Neural crest cell (in vitro differentiated cells): ENCODE results near the gene GOLGA6L25. TPM values are rescaled to one million over a fixed set of nuclear protein-coding genes. Genes with fewer than 3 reads are reported as not detected.
"Not testable (repeated sequence)": the region's sequence is repeated elsewhere in the genome, so short reads cannot be mapped to it uniquely, and the experiment has no call there.

Experiments used
- DNase-seq: peaks from one replicate; pipeline ENCODE4 v3.0.0; 2021; ENCODE audit warnings: low read depth, mixed read lengths, low spot score
- H3K27ac Mint-ChIP-seq: one replicate; pipeline ENCODE4 v1.8.0; 2021; ENCODE audit warnings: mild to moderate bottlenecking, mixed read lengths; ENCODE audit not compliant: unreplicated experiment
- H3K27me3 Mint-ChIP-seq: 2 replicates; pipeline ENCODE4 v1.8.0; 2021; ENCODE audit warnings: low read depth, mild to moderate bottlenecking, mixed read lengths
- H3K36me3 Mint-ChIP-seq: 2 replicates; pipeline ENCODE4 v1.8.0; 2021; ENCODE audit warnings: low read depth, mild to moderate bottlenecking, mixed read lengths
- H3K4me1 Mint-ChIP-seq: 2 replicates; pipeline ENCODE4 v1.8.0; 2021; ENCODE audit warnings: mixed read lengths
- H3K4me3 Mint-ChIP-seq: one replicate; pipeline ENCODE4 v1.8.0; 2021; ENCODE audit warnings: mild to moderate bottlenecking, mixed read lengths
- H3K9me3 Mint-ChIP-seq: 2 replicates; pipeline ENCODE4 v1.8.0; 2021; ENCODE audit warnings: mixed read lengths
- long read RNA-seq: library from polyadenylated mRNA; unstranded; transcript quantifications from one replicate; pipeline ENCODE4 v2.0.0, GENCODE V29; 2020
- total RNA-seq: library from RNA; stranded (reverse); gene quantifications from 2 replicates; pipeline ENCODE4 v1.2.1, GENCODE V29; 2021

GOLGA6L25 gene, protein sequence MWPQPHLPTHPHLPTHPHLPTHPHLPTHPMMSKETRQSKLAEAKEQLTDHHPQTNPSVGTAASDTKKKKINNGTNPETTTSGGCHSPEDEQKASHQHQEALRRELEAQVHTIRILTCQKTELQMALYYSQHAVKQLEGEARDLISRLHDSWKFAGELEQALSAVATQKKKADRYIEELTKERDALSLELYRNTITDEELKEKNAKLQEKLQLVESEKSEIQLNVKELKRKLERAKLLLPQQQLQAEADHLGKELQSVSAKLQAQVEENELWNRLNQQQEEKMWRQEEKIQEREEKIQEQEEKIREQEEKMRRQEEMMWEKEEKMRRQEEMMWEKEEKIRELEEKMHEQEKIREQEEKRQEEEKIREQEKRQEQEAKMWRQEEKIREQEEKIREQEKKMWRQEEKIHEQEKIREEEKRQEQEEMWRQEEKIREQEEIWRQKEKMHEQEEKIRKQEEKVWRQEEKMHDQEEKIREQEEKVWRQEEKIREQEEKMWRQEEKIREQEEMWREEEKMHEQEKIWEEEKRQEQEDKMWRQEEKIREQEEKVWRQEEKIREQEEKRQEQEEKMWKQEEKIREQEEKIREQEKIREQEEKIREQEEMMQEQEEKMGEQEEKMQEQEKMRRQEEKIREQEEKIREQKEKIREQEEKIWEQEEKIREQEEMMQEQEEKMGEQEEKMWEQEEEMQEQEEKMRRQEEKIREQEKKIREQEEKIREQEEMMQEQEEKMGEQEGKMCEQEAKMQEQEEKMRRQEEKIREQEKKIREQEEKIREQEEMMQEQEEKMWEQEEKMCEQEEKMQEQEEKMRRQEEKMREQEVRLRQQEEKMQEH
- not detected in 2 replicates for total RNA-seq
- long read RNA-seq, result 0 reads

DNA sequence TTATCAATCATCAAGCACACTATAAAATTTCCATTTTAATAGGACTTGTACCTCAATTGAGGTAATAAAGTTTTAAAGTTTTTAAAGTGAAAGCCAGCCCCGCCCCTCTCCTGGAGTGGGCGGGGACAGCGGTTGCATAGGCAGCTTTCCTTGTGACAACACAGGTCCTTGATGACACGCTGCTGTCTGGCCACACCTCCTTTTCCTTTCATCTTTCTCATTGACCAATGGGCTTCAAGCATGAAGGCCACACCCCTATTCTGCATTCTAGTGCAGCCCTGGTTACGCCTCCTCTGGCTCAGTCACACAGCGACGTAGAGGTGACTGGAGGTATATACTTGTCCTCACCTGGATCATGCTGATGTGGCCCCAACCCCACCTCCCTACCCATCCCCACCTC, at the start of gene GOLGA6L25:
GOLGA6L25 (plus strand) TSS at position 301 of the 400 bp plus-strand sequence; CDS start at position 362, 61 bp downstream.
- H3K36me3 Mint-ChIP-seq, H3K4me3 Mint-ChIP-seq, H3K4me1 Mint-ChIP-seq, DNase-seq, H3K27me3 Mint-ChIP-seq, H3K27ac Mint-ChIP-seq, H3K9me3 Mint-ChIP-seq: not testable (repeated sequence)

DNA sequence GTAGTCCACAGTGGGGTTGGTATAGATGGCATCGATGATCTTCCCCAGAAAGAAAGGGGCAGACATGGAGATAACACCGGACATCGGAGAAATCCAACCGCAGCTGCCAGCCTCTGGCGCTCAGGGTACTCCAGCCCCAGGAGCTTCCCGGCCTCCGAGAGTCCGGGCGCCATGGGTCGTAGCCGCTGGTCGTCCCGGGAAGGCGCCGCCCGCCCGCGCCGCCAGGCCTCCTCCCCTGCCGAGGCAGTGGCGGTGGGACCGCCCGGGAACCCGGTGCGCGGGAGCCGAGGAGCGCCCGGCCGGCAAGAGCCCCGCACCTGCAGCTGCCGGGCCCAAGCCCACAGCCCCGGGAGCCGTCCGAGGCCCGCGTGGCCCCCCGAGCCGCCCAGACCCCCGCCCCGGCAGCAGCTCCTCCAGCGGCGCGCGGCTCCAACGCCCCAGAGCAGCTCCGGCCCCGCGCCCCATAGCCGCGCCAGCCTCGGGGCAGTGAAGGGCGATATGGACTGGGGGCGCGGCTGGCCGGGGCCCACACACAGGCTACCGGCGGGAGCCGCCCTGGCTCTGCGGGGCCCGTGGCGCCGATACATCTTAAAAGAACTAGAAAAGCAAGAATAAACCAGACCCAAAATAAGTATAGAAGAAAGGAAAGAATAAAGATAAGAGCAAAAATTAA, 45.0 kb upstream of the GOLGA6L25 start:
- not testable (repeated sequence) for H3K4me3 Mint-ChIP-seq, H3K9me3 Mint-ChIP-seq, H3K27me3 Mint-ChIP-seq, H3K4me1 Mint-ChIP-seq, DNase-seq, H3K27ac Mint-ChIP-seq, H3K36me3 Mint-ChIP-seq

DNA sequence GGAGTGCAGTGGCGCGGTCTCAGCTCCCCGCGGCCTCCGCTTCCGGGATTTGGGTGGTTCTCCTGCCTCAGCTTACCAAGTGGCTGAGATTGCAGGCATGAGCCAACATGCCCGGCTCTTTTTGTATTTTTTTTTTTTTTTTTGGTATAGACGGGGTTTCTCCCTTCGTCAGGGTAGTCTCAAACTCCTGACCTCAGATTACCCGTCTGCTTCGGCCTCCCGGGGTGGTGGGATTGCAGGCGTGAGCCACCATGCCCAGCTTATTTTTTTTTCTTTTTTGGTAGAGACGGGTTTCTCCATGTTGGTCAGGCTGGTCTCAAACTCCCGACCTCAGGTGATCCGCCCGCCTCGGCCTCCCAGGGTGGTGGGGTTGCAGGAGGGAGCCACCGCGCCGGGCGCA, 39.2 kb upstream of the GOLGA6L25 start:
- not testable (repeated sequence) for H3K9me3 Mint-ChIP-seq, H3K36me3 Mint-ChIP-seq, H3K27ac Mint-ChIP-seq, H3K4me3 Mint-ChIP-seq, DNase-seq, H3K4me1 Mint-ChIP-seq, H3K27me3 Mint-ChIP-seq

DNA sequence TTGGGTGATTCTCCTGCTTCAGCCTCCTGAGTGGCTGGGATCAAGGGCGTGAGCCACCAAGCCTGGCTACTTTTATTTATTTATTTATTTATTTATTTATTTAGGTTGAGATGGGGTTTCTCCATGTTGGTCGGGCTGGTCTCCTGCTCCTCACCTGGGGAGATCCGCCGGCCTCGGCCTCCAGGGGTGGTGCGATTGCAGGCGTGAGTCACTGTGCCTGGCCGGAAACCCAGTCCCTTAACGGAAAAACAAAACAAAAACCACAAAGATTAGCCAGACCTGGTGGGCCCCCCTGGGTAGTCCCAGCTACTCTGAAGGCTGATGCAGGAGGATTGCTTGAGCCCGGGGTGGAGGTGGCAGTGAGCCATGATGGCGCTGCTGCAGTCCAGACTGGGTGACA, 38.2 kb upstream of the GOLGA6L25 start:
- H3K4me3 Mint-ChIP-seq, DNase-seq, H3K27me3 Mint-ChIP-seq, H3K36me3 Mint-ChIP-seq, H3K9me3 Mint-ChIP-seq, H3K4me1 Mint-ChIP-seq, H3K27ac Mint-ChIP-seq: not testable (repeated sequence)

DNA sequence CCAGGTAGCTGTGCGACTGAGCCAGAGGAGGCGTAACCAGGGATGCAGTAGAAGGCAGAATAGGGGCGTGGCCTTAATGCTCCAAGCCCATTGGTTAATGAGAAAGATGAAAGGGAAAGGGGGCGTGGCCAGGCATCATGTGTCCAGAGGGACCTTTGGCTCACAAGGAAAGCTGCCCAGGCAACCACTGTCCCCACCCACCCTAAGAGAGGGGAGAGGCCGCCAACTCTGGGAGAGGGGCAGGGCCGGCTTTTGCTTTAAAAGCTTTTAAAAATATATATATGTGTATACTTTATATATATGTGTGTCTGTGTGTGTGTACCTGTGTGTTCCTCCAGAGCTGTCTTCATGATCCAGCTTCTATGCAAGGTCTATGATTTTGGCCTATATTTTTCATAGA, 20.4 kb upstream of the GOLGA6L25 start, which contains the start of gene GOLGA8G:
GOLGA8G (minus strand) TSS at position 18 of the 400 bp plus-strand sequence. CDS start 62 bp downstream, outside the sequence.
- DNase-seq, H3K4me1 Mint-ChIP-seq, H3K27me3 Mint-ChIP-seq, H3K9me3 Mint-ChIP-seq, H3K36me3 Mint-ChIP-seq, H3K4me3 Mint-ChIP-seq, H3K27ac Mint-ChIP-seq: not testable (repeated sequence)

DNA sequence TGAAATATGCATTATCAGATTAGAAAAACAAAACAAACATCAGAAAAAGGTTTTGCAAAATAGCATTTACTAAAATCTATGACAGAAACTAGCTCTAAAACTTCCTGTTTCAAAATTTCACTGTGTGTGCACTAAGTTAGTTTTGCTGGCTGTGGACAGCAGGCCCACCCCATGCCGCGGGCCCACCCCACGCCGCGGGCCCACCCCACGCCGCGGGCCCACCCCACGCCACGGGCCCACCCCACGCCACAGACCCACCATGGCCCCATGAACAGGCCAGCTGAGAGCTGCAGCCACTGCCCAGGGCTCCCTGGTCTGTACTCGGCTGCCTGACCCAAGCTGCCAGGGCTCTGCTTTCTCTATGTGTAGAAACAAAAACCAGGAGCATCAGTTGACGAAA, 20.0 kb downstream of the GOLGA6L25 start:
- H3K36me3 Mint-ChIP-seq, H3K27ac Mint-ChIP-seq, H3K27me3 Mint-ChIP-seq, DNase-seq, H3K4me3 Mint-ChIP-seq, H3K4me1 Mint-ChIP-seq, H3K9me3 Mint-ChIP-seq: not testable (repeated sequence)

DNA sequence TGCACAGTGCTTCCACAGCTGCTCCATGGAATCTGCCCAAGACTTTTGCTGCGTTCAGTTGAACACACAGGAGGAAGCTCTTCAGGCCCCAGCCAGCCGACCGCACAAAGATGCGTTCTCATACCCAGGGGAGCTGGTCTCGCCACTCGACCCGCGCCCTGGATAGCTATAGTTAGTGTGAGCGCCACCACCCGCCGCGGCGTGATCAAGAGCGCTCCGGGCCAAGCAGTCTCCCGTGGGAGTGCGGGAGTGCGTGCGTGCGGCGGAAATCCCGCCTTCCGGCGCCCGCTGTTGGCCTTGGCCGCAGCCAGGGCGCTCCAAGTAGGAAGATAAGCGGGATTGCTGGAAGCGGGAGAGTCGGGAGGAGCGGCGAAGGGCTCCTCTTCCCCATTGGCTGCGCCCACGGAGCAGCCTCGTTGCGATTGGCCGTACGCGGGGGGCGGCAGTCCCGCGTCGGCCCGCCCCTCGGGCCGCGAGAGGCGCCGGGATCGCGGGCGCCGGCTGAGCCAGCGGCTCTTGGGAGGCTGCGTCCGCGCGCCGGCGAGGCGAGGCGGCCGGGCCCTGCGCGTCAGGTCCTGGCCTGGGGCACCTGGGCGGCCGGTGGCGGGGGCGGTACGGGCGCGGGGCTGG, 35.7 kb downstream of the GOLGA6L25 start:
- H3K4me3 Mint-ChIP-seq, H3K27ac Mint-ChIP-seq, H3K27me3 Mint-ChIP-seq, H3K4me1 Mint-ChIP-seq, H3K36me3 Mint-ChIP-seq, H3K9me3 Mint-ChIP-seq, DNase-seq: not testable (repeated sequence)

DNA sequence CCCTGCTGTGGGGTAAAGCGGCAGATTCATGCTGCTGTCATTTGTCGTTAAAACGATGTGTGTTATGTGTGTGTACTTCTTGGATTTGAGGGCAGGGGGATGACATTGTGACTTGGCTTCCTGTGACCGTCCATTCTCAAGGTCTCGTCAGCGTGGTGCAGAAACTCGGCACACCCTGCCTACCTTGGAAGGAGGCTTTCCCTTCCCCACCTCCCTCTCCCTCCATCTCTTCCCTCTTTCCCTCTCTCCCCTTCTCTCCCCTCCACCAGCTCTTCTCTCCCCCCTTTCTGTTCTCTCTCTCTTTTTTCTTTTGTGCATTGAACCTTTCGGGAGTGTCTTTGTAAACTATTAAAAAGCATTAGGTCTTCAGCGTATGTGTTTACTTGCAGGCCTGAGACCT, 36.4 kb downstream of the GOLGA6L25 start:
- DNase-seq, H3K36me3 Mint-ChIP-seq, H3K9me3 Mint-ChIP-seq, H3K4me1 Mint-ChIP-seq, H3K27me3 Mint-ChIP-seq: not testable (repeated sequence)
- Mint-ChIP-seq H3K27ac (peak overlapping the region; percentile 87), H3K4me3 (peak overlapping the region; percentile 93)

DNA sequence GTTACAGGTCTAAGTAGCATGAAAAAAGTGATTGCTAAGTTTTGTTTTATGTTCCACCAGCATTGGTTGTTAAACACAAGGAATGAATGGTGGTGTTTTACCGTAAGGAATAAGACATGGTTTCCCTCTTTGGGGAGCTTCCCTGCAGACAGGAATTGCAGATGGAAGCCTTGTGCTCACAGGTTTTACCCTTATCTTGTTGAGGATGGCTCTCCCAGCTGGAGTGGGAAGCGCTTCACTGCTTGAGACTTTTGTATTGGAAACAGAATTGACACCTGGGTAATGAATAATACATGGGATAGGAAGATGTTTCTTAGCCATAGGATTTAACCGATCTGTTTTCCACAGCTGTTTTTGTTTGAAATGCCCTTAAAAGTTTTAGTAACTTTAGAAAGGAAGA, 39.0 kb downstream of the GOLGA6L25 start:
- not testable (repeated sequence) for H3K9me3 Mint-ChIP-seq, H3K4me1 Mint-ChIP-seq, H3K36me3 Mint-ChIP-seq, H3K27me3 Mint-ChIP-seq, H3K27ac Mint-ChIP-seq, H3K4me3 Mint-ChIP-seq, DNase-seq

DNA sequence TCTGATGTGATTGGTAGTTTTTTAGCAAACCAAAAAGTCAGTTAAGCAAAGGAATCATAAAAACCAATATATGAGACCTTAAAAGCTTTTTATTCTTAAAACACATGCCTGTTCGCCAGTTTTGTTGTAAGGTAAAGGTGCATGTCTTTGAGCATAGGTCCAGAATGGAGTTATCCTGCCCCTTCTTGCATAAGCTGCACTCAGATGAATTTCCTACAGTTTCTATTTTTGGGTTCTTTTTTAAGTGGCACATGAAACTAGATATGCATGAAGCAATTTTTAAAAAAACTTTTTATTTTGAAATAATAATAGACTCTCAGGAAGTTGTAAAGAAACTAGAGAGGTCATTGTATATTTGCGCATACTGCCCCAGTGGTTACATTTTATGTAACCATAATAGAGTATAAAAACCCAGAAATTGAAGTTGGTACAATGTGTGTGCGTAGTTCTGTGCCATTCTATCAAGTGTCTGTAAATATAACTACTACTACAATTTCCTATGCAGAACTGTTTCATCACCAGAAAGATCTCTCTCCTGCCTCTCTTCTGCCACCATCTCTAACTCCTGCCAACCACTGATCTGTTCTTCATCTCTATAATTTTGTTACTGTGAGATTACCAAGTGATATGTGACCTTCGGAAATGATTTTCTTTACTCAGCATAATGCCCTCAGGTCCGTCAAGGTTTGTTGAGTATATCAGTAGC, 40.2 kb downstream of the GOLGA6L25 start:
- not testable (repeated sequence) for DNase-seq, H3K9me3 Mint-ChIP-seq, H3K4me3 Mint-ChIP-seq, H3K27ac Mint-ChIP-seq, H3K27me3 Mint-ChIP-seq, H3K4me1 Mint-ChIP-seq, H3K36me3 Mint-ChIP-seq

DNA sequence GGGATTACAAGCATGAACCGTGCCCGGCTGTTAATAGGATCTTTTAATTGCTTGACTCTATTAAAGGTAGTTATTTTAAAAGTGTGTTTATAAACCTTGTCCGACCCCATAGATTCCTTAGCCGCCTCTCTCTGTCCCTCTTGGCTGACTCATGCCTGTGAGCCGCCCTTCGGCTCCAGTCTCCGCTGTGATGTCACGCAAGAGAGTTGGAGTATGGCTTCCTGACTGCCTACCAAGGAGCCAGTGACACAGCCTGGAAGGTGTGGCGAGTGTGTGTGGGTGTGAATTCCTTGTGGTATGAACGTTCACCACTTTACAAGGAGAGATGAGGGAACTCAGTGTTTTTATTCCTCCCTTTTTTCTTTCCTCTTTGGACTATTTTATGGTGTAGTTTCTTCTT, 44.1 kb downstream of the GOLGA6L25 start:
- H3K27me3 Mint-ChIP-seq, H3K36me3 Mint-ChIP-seq, H3K9me3 Mint-ChIP-seq, H3K4me3 Mint-ChIP-seq, H3K27ac Mint-ChIP-seq, DNase-seq, H3K4me1 Mint-ChIP-seq: not testable (repeated sequence)

DNA sequence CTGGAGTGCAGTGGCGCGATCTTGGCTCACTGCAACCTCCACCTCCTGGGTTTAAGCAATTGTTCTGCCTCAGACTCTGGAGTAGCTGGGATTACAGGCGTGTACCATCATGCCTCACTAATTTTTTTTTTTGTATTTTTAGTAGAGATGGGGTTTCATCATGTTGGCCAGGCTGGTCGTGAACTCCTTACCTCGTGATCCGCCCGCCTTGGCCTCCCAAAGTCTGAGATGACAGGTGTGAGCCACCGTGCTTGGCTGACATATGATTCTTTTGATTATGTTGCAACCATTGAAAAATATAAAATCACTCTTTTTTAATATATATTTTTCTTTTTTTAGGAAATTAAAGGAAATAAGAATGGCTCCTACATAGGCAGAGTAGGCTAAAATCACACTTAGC, 44.8 kb downstream of the GOLGA6L25 start:
- not testable (repeated sequence) for H3K36me3 Mint-ChIP-seq, H3K27ac Mint-ChIP-seq, H3K9me3 Mint-ChIP-seq, H3K4me1 Mint-ChIP-seq, H3K4me3 Mint-ChIP-seq, DNase-seq, H3K27me3 Mint-ChIP-seq
